ENCODE results near the gene PLD4. TPM values are rescaled to one million over a fixed set of nuclear protein-coding genes. Genes with fewer than 3 reads are reported as not detected.
"Not testable (repeated sequence)": the region's sequence is repeated elsewhere in the genome, so short reads cannot be mapped to it uniquely, and the experiment has no call there.

The PLD4 gene
- total and polyA plus RNA-seq, 7 donors = 0.28 to 7.1 (median 0.71) TPM; not detected in 2

- Histone ChIP-seq H3K27ac (no peak overlapping the region), H3K4me3 (no peak overlapping the region), H3K4me1 (no peaks in the 10 kb centered on the region), H3K27me3 (no peaks in the 10 kb centered on the region), H3K36me3 (no peaks in the 10 kb centered on the region), H3K9me3 (peaks cover 0 to 8% (median 2%) of the 10 kb centered on the region in 4 donors)
- 87 to 91% methylated on average over 7 of the region's 7 CpGs for WGBS, 2 donors
- intact Hi-C loops (cut with DNase I) = no loop called here
- no peak for DNase-seq
- no peak for TF ChIP-seq POLR2AphosphoS5 (IDR thresholded peaks at IDR 0.05)
- no peak for TF ChIP-seq CTCF (IDR thresholded peaks at IDR 0.05)
- no peak for TF ChIP-seq POLR2A (IDR thresholded peaks at IDR 0.05)
- TF ChIP-seq EP300 (IDR thresholded peaks at IDR 0.05) = no peak
Measured at GRCh38 chr14:104913435-104913834, 11.2 kb upstream of the PLD4 start.

GRCh38 chr14:104917116-104917515 is 7.6 kb upstream of the PLD4 start:
- Histone ChIP-seq H3K4me3 (no peak overlapping the region), H3K9me3 (peaks cover 0 to 4% (median 2%) of the 10 kb centered on the region in 4 donors), H3K27ac (no peak overlapping the region), H3K27me3 (no peaks in the 10 kb centered on the region), H3K4me1 (no peaks in the 10 kb centered on the region), H3K36me3 (no peaks in the 10 kb centered on the region)
- TF ChIP-seq EP300 (IDR thresholded peaks at IDR 0.05) = no peak
- DNase-seq = no peak
- intact Hi-C loops (cut with DNase I) = no loop called here
- 66 to 84% methylated on average over 9 of the region's 9 CpGs for WGBS, 2 donors

- H3K4me1 ChIP-seq = no peaks in the 10 kb centered on the region
- no peak for DNase-seq
- H3K27me3 ChIP-seq = no peaks in the 10 kb centered on the region
- no peaks in the 10 kb centered on the region for H3K9me3 ChIP-seq
- no peaks in the 10 kb centered on the region for H3K36me3 ChIP-seq
- no peak overlapping the region for H3K27ac ChIP-seq
- no peak for TF ChIP-seq POLR2AphosphoS5 (IDR thresholded peaks at IDR 0.05)
- no peak for TF ChIP-seq EP300 (IDR thresholded peaks at IDR 0.05)
- no peak for TF ChIP-seq CTCF (IDR thresholded peaks at IDR 0.05)
- no peak for TF ChIP-seq POLR2A (IDR thresholded peaks at IDR 0.05)
- intact Hi-C loops (cut with DNase I) = no loop called here
- WGBS, 2 donors = 76 to 82% methylated on average over 4 of the region's 4 CpGs
- no peak overlapping the region for H3K4me3 ChIP-seq
Measured at GRCh38 chr14:104917993-104918392, 6.7 kb upstream of the PLD4 start.

- DNase-seq = not testable (repeated sequence)
Measured at GRCh38 chr14:104919152-104919992, 5.3 kb upstream of the PLD4 start.

GRCh38 chr14:104919993-104920315 is 4.7 kb upstream of the PLD4 start:
- Histone ChIP-seq H3K27ac (no peak overlapping the region), H3K4me1 (no peaks in the 10 kb centered on the region), H3K36me3 (no peaks in the 10 kb centered on the region), H3K27me3 (no peaks in the 10 kb centered on the region), H3K9me3 (no peaks in the 10 kb centered on the region), H3K4me3 (no peak overlapping the region)
- WGBS, 2 donors = 44 to 61% methylated on average over 3 of the region's 3 CpGs
- no peak for TF ChIP-seq POLR2A (IDR thresholded peaks at IDR 0.05)
- no peak for TF ChIP-seq POLR2AphosphoS5 (IDR thresholded peaks at IDR 0.05)
- TF ChIP-seq CTCF (IDR thresholded peaks at IDR 0.05) = no peak
- TF ChIP-seq EP300 (IDR thresholded peaks at IDR 0.05) = no peak
- no peak for DNase-seq
- intact Hi-C loops (cut with DNase I) = no loop called here

More at GRCh38 chr14:104919152-104919992, 5.3 kb upstream of the PLD4 start:
- H3K9me3 ChIP-seq; H3K27ac ChIP-seq; H3K27me3 ChIP-seq; H3K4me3 ChIP-seq; H3K4me1 ChIP-seq; intact Hi-C loops (cut with DNase I); H3K36me3 ChIP-seq: not testable (repeated sequence)
- 60 to 68% methylated on average over 12 of the region's 12 CpGs for WGBS, 2 donors
